AG04449 (cell line): ENCODE results near the gene EHBP1L1.
"Not testable (repeated sequence)": the region's sequence is repeated elsewhere in the genome, so short reads cannot be mapped to it uniquely, and the experiment has no call there.

Experiments used
- CTCF ChIA-PET: fragments of 350-600 bp; formaldehyde crosslinking; extraction: SDS; loops from one replicate; lab custom pipeline; 2021; ENCODE audit warnings: antibody characterized with exemption; lab: Yijun Ruan, JAX
- POLR2A ChIA-PET: fragments of 400-600, 350-600 bp; formaldehyde crosslinking; extraction: SDS; loops from one replicate; lab custom pipeline; 2020; ENCODE audit warnings: antibody characterized with exemption, inconsistent platforms; lab: Yijun Ruan, JAX
- DNase-seq: peaks from one replicate; pipeline ENCODE4 v3.0.0-alpha.2; 2010; ENCODE audit warnings: low read depth, low spot score
- H3K4me3 ChIP-seq: 2 replicates; pipeline ENCODE4 v1.5.1; 2011; ENCODE audit warnings: low read depth, mild to moderate bottlenecking, control low read depth, low read length
- TF ChIP-seq, protein P1 (sequence below): IDR thresholded peaks from one replicate; pipeline ENCODE4 v1.5.1; 2011; ENCODE audit warnings: mild to moderate bottlenecking, moderate library complexity, low read length, control low read depth, inconsistent platforms; ENCODE audit not compliant: insufficient read depth; ENCODE audit errors: missing control alignments

EHBP1L1 gene

DNA sequence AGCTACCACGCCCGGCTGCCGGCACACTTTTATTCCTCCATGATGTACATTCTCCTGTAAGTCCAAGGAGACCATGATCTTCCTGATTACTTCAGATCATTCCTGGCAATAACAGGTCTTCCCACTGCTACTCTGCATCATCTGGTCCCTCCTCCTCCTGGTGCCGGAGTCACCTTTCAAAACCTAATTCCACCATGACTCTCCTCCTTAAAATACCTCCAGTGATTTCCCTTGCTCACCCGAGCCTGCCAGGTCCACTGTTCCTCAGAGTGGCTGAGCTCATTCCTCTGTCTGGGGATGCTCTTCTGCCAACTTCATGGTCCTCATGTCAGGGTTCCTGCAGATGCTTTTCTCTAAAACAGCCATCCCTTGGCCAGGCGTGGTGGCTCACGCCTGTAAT lies 13.8 kb upstream of the EHBP1L1 start:
- TF ChIP-seq, protein P1, sequence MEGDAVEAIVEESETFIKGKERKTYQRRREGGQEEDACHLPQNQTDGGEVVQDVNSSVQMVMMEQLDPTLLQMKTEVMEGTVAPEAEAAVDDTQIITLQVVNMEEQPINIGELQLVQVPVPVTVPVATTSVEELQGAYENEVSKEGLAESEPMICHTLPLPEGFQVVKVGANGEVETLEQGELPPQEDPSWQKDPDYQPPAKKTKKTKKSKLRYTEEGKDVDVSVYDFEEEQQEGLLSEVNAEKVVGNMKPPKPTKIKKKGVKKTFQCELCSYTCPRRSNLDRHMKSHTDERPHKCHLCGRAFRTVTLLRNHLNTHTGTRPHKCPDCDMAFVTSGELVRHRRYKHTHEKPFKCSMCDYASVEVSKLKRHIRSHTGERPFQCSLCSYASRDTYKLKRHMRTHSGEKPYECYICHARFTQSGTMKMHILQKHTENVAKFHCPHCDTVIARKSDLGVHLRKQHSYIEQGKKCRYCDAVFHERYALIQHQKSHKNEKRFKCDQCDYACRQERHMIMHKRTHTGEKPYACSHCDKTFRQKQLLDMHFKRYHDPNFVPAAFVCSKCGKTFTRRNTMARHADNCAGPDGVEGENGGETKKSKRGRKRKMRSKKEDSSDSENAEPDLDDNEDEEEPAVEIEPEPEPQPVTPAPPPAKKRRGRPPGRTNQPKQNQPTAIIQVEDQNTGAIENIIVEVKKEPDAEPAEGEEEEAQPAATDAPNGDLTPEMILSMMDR: no peak
- no peak overlapping the region for H3K4me3 ChIP-seq
- POLR2A ChIA-PET: no interaction called here
- no peak for DNase-seq
- CTCF ChIA-PET: interaction anchor here (1.5 to 16.3 kb wide), 5 partner anchors 9 to 32 kb away, joined by 3 to 207 read pairs (median 16); partner anchors contain the start of genes EHBP1L1, FAM89B and ZNRD2

DNA sequence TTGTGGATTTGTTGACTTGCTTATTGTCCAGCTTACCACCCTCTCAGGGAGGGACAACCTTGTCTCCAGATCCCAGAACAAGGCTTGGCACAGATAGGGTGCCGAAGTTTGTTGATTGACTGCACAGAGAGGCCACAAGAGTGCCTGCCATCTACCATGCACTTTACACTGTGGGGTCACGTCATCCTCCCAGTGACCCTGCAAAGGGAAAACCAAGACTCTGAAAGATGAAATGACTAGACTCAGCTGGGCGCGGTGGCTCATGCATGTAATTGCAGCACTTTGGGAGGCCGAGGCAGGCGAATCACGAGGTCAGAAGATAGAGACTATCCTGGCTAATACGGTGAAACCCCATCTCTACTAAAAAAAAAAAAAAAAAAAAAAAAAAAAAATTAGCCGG lies 13.1 kb upstream of the EHBP1L1 start:
- ChIA-PET POLR2A (no interaction called here), CTCF (interaction anchor here (1.5 to 16.3 kb wide), 5 partner anchors 9 to 31 kb away, joined by 3 to 207 read pairs (median 16); partner anchors contain the start of genes EHBP1L1, FAM89B and ZNRD2)
- TF ChIP-seq, protein P1: no peak
- no peak for DNase-seq
- H3K4me3 ChIP-seq: no peak overlapping the region

GRCh38 chr11:65563601-65564000 lies 12.3 kb upstream of the EHBP1L1 start:
- ChIA-PET POLR2A (no interaction called here), CTCF (interaction anchor here (4.1 to 16.3 kb wide), 4 partner anchors 8 to 30 kb away, joined by 15 to 207 read pairs (median 48); partner anchors contain the start of genes FAM89B and ZNRD2)
- TF ChIP-seq, protein P1: no peak
- no peak overlapping the region for H3K4me3 ChIP-seq
- no peak for DNase-seq

- CTCF ChIA-PET: interaction anchor here (16.3 kb wide), 1 partner anchor 23 kb away, joined by 207 read pairs; no protein-coding TSS in a partner anchor
- H3K4me3 ChIP-seq, DNase-seq, POLR2A ChIA-PET: not testable (repeated sequence)
These were observed 10.8 kb upstream of the EHBP1L1 start for GRCh38 chr11:65564879-65565559.

DNA sequence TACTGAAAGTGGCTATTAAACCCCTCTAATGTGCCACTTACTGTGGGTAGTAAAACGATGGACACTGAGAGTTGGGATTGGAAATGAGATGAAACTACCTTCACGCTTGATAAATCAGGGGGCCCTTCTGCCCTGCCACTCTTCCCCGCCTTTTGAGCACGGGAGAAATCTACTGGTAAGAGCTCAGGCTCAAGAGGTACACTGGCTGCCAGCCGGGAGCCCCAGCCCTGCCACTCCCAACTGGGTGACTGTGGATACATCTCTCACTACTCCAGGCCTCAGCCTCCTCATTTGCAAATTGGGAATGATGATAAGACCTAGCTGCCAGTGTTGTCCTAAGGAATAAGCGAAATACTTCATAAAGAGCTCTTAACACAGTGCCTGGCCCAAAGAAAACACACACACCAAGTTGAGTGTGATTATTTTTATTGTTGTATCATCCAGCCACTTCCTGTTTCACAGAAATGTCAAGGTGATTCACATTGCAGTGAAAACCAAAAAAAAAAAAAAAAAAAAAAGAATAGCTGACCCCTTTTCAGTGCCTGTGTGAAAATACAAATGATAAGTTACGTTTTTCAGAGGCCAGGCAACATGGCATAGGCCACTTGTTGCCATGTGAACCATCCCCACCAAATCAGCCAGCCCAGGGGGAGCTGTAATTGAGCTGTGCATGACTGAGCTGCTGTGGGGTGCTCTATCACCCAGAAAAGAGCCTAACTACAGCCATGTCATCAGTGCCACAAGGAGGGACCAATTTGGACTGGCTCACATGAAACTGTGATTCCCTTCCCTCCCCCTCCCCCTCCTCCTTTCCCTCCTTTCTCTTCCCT lies 10.0 kb upstream of the EHBP1L1 start:
- ChIA-PET CTCF (interaction anchor here (1.3 to 16.3 kb wide), 4 partner anchors 24 to 40 kb away, joined by 3 to 207 read pairs (median 4); partner anchors contain the start of gene KCNK7), POLR2A (no interaction called here)
- no peak overlapping the region for H3K4me3 ChIP-seq
- TF ChIP-seq, protein P1: no peak
- no peak for DNase-seq

DNA sequence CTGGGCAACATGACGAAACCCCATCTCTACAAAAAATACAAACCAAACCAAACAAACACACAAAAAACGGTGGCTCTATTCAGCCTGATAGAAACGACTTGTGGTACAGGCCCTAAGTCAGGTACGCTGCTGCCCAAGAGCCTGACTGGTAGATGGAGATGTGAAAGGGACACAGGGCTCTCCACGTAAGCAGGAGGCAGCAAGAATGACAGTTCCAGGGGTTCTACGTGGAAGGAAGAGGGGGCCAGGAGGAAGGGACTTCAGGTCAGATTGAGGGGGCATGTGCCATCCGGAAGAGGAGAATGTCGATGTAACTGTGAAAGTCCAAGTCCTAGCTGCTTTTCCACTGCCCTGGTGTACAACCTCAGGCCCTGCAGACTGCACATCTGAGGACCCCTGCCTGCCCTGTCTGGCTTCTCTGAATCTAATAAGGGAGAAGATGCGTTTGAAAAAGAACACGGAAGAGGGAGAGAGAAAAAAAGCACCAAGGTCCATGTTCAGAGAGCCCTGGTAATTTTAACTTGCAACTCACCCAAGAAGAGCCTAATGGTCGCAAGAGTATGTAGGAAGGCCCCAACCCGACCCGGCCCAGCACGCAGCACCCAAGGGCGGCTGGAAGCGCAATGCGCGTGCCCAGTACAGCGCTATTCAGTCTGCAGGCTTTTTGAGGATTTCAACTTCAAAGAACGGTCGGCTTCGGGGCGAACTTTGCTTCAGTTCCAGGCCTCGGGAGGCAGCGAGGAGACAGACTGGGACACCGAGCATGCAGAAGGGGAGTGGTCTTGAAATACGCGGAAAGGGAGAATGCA lies 6.5 kb upstream of the EHBP1L1 start:
- no peak for DNase-seq
- CTCF ChIA-PET: interaction anchor here (0.6 to 16.3 kb wide), 4 partner anchors 8 to 27 kb away, joined by 3 to 207 read pairs (median 58); no protein-coding TSS in a partner anchor
- TF ChIP-seq, protein P1: no peak
- POLR2A ChIA-PET: interaction anchor here (1.0 to 4.6 kb wide), 6 partner anchors 9 to 147 kb away, joined by 3 to 28 read pairs (median 5); partner anchors contain the start of genes MALAT1, NEAT1 and PCNX3
- H3K4me3 ChIP-seq: peak overlapping the region; percentile 89
